Measurements from ENCODE around the gene TNNT3. TPM values are rescaled to one million over a fixed set of nuclear protein-coding genes. Genes with fewer than 3 reads are reported as not detected.

TNNT3 gene
- total RNA-seq, result 1 to 10 TPM in 1 of 2 donors, not detected in 1; 1.6 TPM

- H3K4me3 ChIP-seq, result no peak within 1 kb of the TSS
- WGBS, 2 donors, result 64 to 67% methylated on average over 23 to 28 of the region's 31 CpGs
- H3K4me1 ChIP-seq, result no peaks in the 10 kb centered on the region
- H3K9me3 ChIP-seq, result no peaks in the 10 kb centered on the region
- no peaks in the 10 kb centered on the region for H3K27me3 ChIP-seq
- TF ChIP-seq POLR2A (IDR thresholded peaks at IDR 0.05) (no peak), CTCF (IDR thresholded peaks at IDR 0.05) (no peak)
- no peak for DNase-seq
- intact Hi-C loops (cut with DNase I), result no loop called here
- no peak for ATAC-seq
- H3K27ac ChIP-seq, result no peak within 1 kb of the TSS
- H3K36me3 ChIP-seq (replicated peaks in 1 of 2; ENCODE audit: insufficient read depth in 1 of 2, low read depth in 2 of 2), result no peaks in the 10 kb centered on the region
Observed at GRCh38 chr11:1919391-1920127, at the start of gene TNNT3. TSS of gene TNNT3 (plus strand) at chr11:1919703. CDS start at chr11:1922875, 3,172 bp downstream.

- DNase-seq (no peak), ATAC-seq (peak; percentile 60)
- H3K4me3 ChIP-seq, result no peak overlapping the region
- no peak for TF ChIP-seq POLR2A (IDR thresholded peaks at IDR 0.05)
- TF ChIP-seq CTCF (IDR thresholded peaks at IDR 0.05), result no peak
- H3K36me3 ChIP-seq (replicated peaks in 1 of 2; ENCODE audit: insufficient read depth in 1 of 2, low read depth in 2 of 2), result no peaks in the 10 kb centered on the region
- H3K27me3 ChIP-seq, result no peaks in the 10 kb centered on the region
- H3K9me3 ChIP-seq, result no peaks in the 10 kb centered on the region
- WGBS, 2 donors, result 49 to 52% methylated on average over 7 to 11 of the region's 12 CpGs
- intact Hi-C loops (cut with DNase I), result no loop called here
- H3K4me1 ChIP-seq, result peaks cover 15% of the 10 kb centered on the region
- no peak overlapping the region for H3K27ac ChIP-seq
Observed at GRCh38 chr11:1870326-1870696, 49.2 kb upstream of the TNNT3 start.

- peak overlapping the region in 1 of 4 donors; percentile 42 for H3K27ac ChIP-seq
- WGBS, 2 donors, result 41 to 43% methylated on average over 48 to 50 of the region's 50 CpGs
- no peaks in the 10 kb centered on the region for H3K27me3 ChIP-seq
- no peak overlapping the region for H3K4me3 ChIP-seq
- no peaks in the 10 kb centered on the region for H3K9me3 ChIP-seq
- peak; percentile 76 for ATAC-seq
- peaks cover 16% of the 10 kb centered on the region for H3K4me1 ChIP-seq
- intact Hi-C loops (cut with DNase I), result no loop called here
- H3K36me3 ChIP-seq (replicated peaks in 1 of 2; ENCODE audit: insufficient read depth in 1 of 2, low read depth in 2 of 2), result no peaks in the 10 kb centered on the region
- DNase-seq, result peak; percentile 64 to 76 (median 74)
- no peak for TF ChIP-seq POLR2A (IDR thresholded peaks at IDR 0.05)
- TF ChIP-seq CTCF (IDR thresholded peaks at IDR 0.05), result no peak
Observed at GRCh38 chr11:1870721-1871466, 48.6 kb upstream of the TNNT3 start.

GRCh38 chr11:1871531-1871930, 48.0 kb upstream of the TNNT3 start:
- TF ChIP-seq CTCF (IDR thresholded peaks at IDR 0.05), result no peak
- no peak for TF ChIP-seq POLR2A (IDR thresholded peaks at IDR 0.05)
- no peak overlapping the region for H3K4me3 ChIP-seq
- WGBS, 2 donors, result 72% methylated on average over 13 of the region's 15 CpGs; no CpG with 5 or more reads in 1 of the 2 donors
- H3K36me3 ChIP-seq (replicated peaks in 1 of 2; ENCODE audit: insufficient read depth in 1 of 2, low read depth in 2 of 2), result no peaks in the 10 kb centered on the region
- H3K4me1 ChIP-seq, result peaks cover 23% of the 10 kb centered on the region
- H3K27ac ChIP-seq, result peak overlapping the region in 1 of 4 donors; percentile 42
- ATAC-seq, result no peak
- intact Hi-C loops (cut with DNase I), result no loop called here
- no peaks in the 10 kb centered on the region for H3K9me3 ChIP-seq
- no peak for DNase-seq
- H3K27me3 ChIP-seq, result no peaks in the 10 kb centered on the region

Data from body of pancreas (tissue), 4 donors.